Kidney epithelial cell (primary cell): ENCODE measurements around the gene LRRC45. TPM values are rescaled to one million over a fixed set of nuclear protein-coding genes. Genes with fewer than 3 reads are reported as not detected.

Experiments used
- DNase-seq: peaks from one replicate; pipeline ENCODE4 v3.0.0-alpha.2; 2010; ENCODE audit warnings: low read depth
- H3K27me3 ChIP-seq: 2 replicates; pipeline ENCODE4 v1.6.0; 2011; ENCODE audit warnings: low read length; ENCODE audit not compliant: control insufficient read depth, insufficient read depth
- H3K36me3 ChIP-seq: 2 replicates; pipeline ENCODE4 v1.5.1; 2011; ENCODE audit warnings: low read length; ENCODE audit not compliant: control insufficient read depth, insufficient read depth
- H3K4me3 ChIP-seq: 2 replicates; pipeline ENCODE4 v1.5.1; 2011; ENCODE audit warnings: low read depth, mild to moderate bottlenecking, control low read depth, low read length
- total RNA-seq: library from RNA; depleted of rRNA; stranded (reverse); fragments of >200 nt; gene quantifications from 2 replicates; pipeline ENCODE4 v1.2.3, GENCODE V29; 2015
- TF ChIP-seq, protein P1 (sequence below): IDR thresholded peaks from 2 replicates; pipeline ENCODE4 v1.5.1; 2011; ENCODE audit warnings: mild to moderate bottlenecking, moderate library complexity, low read length, control low read depth, inconsistent platforms; ENCODE audit not compliant: insufficient read depth, poor library complexity, severe bottlenecking

Gene LRRC45
- total RNA-seq, 1 donor from 2014 or later = 16.1 TPM

DNA sequence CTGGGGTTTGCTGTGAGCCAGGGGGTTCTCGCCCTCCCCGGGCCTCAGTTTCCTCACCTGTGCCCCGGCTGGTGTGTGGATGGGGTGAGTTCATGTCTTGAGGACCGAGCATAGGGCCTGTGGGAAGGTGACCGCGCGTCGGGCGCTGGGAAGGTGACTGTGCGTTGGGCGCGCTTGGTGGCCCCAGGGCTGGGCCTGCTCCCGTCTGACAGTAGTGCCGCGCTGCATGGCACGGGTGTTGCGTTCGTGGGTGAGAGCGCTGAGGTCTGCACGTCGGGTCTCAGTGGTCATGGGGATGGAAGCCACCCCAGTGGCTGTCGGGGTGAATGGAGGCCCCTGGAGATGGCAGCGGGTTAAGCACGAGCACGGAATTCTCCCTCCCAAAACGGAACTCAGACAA, 36.5 kb upstream of the LRRC45 start:
- no peak overlapping the region for H3K4me3 ChIP-seq
- H3K36me3 ChIP-seq = peaks cover 2% of the 10 kb centered on the region
- no peaks in the 10 kb centered on the region for H3K27me3 ChIP-seq
- DNase-seq = no peak
- TF ChIP-seq, protein P1, sequence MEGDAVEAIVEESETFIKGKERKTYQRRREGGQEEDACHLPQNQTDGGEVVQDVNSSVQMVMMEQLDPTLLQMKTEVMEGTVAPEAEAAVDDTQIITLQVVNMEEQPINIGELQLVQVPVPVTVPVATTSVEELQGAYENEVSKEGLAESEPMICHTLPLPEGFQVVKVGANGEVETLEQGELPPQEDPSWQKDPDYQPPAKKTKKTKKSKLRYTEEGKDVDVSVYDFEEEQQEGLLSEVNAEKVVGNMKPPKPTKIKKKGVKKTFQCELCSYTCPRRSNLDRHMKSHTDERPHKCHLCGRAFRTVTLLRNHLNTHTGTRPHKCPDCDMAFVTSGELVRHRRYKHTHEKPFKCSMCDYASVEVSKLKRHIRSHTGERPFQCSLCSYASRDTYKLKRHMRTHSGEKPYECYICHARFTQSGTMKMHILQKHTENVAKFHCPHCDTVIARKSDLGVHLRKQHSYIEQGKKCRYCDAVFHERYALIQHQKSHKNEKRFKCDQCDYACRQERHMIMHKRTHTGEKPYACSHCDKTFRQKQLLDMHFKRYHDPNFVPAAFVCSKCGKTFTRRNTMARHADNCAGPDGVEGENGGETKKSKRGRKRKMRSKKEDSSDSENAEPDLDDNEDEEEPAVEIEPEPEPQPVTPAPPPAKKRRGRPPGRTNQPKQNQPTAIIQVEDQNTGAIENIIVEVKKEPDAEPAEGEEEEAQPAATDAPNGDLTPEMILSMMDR = no peak

DNA sequence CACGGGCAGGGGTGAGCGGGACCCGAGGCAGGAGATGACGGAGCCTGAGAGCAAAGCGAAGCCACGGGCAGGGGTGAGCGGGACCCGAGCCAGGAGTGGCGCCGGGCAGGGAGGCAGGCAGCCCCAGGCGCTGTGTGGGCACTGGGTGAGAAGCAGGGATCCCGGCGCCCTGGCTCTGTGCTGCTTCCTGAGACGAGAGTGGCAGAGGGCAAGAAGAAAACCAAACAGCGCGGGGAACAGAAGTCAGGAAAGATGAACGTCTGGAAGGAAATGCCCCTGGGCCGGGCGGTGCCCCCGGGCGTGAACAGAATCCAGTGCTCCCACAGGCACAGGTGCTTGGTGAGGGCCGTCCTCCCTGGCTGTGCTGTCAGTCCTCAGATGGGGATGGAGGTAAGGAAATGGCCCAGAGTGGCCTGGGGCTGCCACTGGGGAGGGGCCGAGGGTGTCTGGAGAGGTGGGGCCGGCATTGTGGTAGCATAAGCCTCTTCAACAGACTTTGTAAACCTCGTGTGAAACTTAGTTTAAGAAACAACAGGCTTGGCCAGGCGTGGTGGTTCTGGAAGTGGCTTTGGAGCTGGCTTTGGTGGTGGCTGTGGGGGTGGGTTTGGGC, 35.8 kb upstream of the LRRC45 start:
- H3K4me3 ChIP-seq = no peak overlapping the region
- TF ChIP-seq, protein P1 = no peak
- DNase-seq = no peak
- peaks cover 2% of the 10 kb centered on the region for H3K36me3 ChIP-seq
- no peaks in the 10 kb centered on the region for H3K27me3 ChIP-seq

DNA sequence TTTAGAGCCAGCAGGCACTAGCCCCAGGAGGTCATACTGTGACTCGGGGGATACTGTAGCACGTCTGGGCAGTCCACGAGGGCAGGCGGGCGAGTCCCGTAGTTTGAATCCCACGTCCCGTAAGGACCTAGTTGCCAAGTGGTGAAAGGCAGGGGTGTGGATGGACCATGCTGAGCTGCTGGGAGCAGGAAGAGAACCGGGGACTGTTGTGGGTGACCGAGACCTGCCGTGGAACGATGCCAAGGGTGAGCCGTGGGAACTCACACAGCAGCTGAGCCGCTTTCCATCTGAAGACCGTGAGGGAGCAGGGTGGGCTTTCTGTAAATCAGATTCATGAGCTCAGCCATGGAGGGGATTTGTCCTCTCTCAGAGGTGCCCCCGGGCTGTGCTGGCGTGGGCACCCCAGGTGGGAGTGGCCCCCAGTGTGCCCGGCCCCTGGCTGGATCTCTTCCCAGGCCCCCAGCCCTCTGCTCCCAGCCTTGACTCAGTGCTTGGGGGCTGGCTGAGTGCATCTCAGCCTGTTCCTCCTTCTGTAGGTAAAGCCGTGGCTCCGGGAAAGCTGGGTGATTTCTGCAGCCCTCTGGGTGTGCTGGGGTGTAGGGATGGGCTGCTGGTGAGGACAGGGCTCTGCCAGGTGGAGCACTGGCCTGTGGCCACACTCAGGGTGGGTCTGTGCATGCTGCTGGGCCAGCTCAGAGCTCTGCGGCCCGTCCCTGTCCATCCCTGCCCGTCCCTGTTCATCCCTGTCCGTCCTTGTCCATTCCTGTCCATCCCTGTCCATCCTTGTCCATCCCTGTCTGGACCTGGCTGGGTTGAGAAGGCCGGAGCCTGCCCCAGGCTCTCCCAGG, 32.0 kb upstream of the LRRC45 start:
- H3K4me3 ChIP-seq = no peak overlapping the region
- TF ChIP-seq, protein P1 = no peak
- DNase-seq = no peak
- peaks cover 4% of the 10 kb centered on the region for H3K36me3 ChIP-seq
- no peaks in the 10 kb centered on the region for H3K27me3 ChIP-seq

DNA sequence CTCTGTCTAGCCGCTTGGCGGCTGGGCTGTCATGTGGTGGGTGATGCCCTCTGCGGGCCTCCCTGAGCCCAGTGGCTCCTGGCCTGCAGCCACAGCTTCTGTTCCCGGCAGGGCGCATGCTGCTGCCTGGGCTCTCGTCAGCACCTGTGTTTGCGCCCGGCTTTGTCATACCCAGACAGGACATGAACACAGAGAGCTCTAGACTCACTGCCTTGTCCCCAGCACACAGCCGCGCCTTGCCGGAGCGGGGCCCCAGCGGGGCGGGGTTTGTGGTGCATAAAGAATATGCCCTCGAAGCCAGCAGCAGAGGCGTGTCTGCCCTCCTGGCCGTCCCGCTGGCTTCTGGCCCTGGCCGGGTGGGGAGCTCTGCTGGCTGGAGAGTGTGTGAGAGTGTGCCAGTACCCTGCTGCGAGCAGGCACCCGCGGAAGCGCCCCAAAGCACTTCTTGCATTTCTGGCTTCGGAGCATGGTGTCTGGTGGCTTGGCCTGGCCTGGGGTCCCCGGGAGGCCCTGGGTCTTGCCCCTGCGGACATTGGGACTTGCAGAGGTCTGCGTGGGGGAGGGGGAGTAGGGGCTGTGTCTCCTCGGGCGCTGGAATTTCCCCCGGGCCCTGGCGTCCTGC, 31.3 kb upstream of the LRRC45 start:
- Histone ChIP-seq H3K27me3 (no peaks in the 10 kb centered on the region), H3K4me3 (no peak overlapping the region), H3K36me3 (peaks cover 4% of the 10 kb centered on the region)
- peak; percentile 44 for DNase-seq
- TF ChIP-seq, protein P1 = no peak

DNA sequence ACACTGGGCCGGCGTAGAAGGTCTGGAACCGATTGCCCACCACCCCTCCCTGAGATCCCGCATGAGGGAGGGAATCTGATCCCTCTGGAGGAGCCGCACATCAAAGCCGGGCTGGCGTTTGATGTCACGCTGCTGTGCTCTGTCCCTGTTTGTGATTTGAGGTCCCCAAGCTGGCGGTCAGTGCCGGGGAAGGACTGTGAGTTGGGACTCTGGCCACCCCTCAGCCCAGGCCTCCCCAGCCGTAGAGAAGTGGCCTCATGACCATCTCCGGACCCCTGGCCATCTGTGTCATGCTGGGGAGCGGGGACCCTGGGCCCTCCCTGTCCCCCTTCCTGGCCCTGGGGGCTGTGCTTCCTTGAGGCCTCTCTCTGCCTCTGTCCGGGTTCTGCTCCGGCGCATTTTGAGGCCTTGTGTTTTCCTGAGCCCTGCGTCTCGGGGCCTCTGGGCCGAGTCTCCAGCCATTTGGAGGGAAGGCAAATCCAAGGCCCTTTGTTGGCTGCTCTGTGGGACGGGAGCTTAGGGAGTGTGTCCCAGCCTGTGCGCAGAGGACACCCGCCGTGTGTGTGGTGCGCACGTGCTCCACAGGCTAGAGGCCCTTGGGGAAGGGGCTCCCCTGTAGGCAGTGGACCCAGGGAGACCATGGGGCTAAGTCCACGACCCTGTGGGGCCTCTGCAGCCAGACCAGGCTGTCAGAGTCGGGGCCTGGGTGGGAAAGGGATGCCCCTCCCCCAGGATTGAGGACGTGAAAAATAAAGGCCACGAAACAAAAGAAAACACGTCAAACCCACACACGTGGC, 30.6 kb upstream of the LRRC45 start:
- TF ChIP-seq, protein P1 = no peak
- no peak overlapping the region for H3K4me3 ChIP-seq
- H3K36me3 ChIP-seq = peaks cover 4% of the 10 kb centered on the region
- no peak for DNase-seq
- no peaks in the 10 kb centered on the region for H3K27me3 ChIP-seq
